B cell (primary cell): ENCODE results near the gene SCAMP1. TPM values are rescaled to one million over a fixed set of nuclear protein-coding genes. Genes with fewer than 3 reads are reported as not detected.

Source experiments
- ATAC-seq: fragments of 200-7000 bp; cut with Tn5 transposase; one replicate; pipeline ENCODE4 v1.10.0; 2021; ENCODE audit warnings: low read depth, mild to moderate bottlenecking, moderate number of reproducible peaks, moderate library complexity
- CTCF ChIA-PET: fragments of 350-600 bp; sonication (Branson Sonifier 250); formaldehyde crosslinking; loops from one replicate; lab custom pipeline; 2021; ENCODE audit warnings: antibody characterized with exemption, inconsistent platforms; lab: Charles Lee
- POLR2A ChIA-PET: fragments of 350-600 bp; sonication (Branson Sonifier 250); formaldehyde crosslinking; loops from one replicate; lab custom pipeline; 2021; ENCODE audit warnings: antibody characterized with exemption; lab: Charles Lee
- DNase-seq: peaks from one replicate; pipeline ENCODE4 v3.0.0; 2013
- H2AFZ ChIP-seq: 2 replicates; pipeline ENCODE4 v1.6.1; 2012; ENCODE audit warnings: mild to moderate bottlenecking, low read depth, low read length; ENCODE audit not compliant: insufficient read depth, poor library complexity, severe bottlenecking
- H3K27ac ChIP-seq, 2 donors: 1 replicate in 1 of 2; 2 replicates in 1 of 2; pipeline ENCODE4 v1.5.1; 2012 to 2013; ENCODE audit warnings: low read length in 2 of 2, mild to moderate bottlenecking in 2 of 2, moderate library complexity in 1 of 2
- H3K27me3 ChIP-seq, 4 experiments: fragments of 200-600 bp in 1 of 4; sonication (generic) in 1 of 4; replicated peaks in 1 of 4; 1 replicate in 2 of 4; 2 replicates in 2 of 4; pipeline versions ENCODE4 v1.6.1 to v1.7.0; 2013 to 2016; ENCODE audit warnings: low read length in 3 of 4, mild to moderate bottlenecking in 2 of 4, mixed read lengths in 1 of 4, moderate library complexity in 1 of 4; ENCODE audit not compliant: insufficient read depth in 4 of 4, control insufficient read depth in 3 of 4; ENCODE audit errors: control extremely low read depth in 1 of 4
- H3K36me3 ChIP-seq, 2 experiments: replicated peaks in 1 of 2; 1 replicate in 1 of 2; 2 replicates in 1 of 2; pipeline versions ENCODE4 v1.6.1 to v1.7.1; 2013; ENCODE audit warnings: low read length in 1 of 2; ENCODE audit not compliant: insufficient read depth in 2 of 2, control insufficient read depth in 1 of 2; ENCODE audit errors: control extremely low read depth in 1 of 2, extremely low read depth in 1 of 2
- H3K4me1 ChIP-seq, 2 donors: fragments of 200-600 bp in 1 of 2; sonication (generic) in 1 of 2; 1 replicate in 1 of 2; 2 replicates in 1 of 2; pipeline versions ENCODE4 v1.5.1 to v1.6.1; 2013 to 2017; ENCODE audit warnings: low read length in 2 of 2; ENCODE audit not compliant: control insufficient read depth in 2 of 2, insufficient read depth in 2 of 2
- H3K4me2 ChIP-seq: replicated peaks from 2 replicates; pipeline ENCODE3; 2012; ENCODE audit warnings: mild to moderate bottlenecking, low read depth, low read length; ENCODE audit not compliant: poor library complexity, severe bottlenecking
- H3K4me3 ChIP-seq, 5 experiments: fragments of 200-600 bp in 1 of 5; sonication (generic) in 1 of 5; 1 replicate in 3 of 5; 2 replicates in 2 of 5; pipeline versions ENCODE4 v1.5.1 to v1.7.0; 2011 to 2016; ENCODE audit warnings: low read length in 4 of 5, mild to moderate bottlenecking in 4 of 5, low read depth in 2 of 5, control low read depth in 1 of 5, moderate library complexity in 1 of 5; ENCODE audit not compliant: insufficient read depth in 1 of 5; ENCODE audit errors: control extremely low read depth in 1 of 5, extremely low read depth in 1 of 5
- H3K79me2 ChIP-seq: fragments of 200-600 bp; sonication (generic); one replicate; pipeline ENCODE4 v1.6.0; 2016; ENCODE audit warnings: low read length; ENCODE audit not compliant: control insufficient read depth, insufficient read depth
- H3K9ac ChIP-seq: fragments of 200-600 bp; sonication (generic); 2 replicates; pipeline ENCODE4 v1.6.1; 2017; ENCODE audit warnings: mild to moderate bottlenecking, low read length, moderate library complexity
- H3K9me3 ChIP-seq, 3 donors: one replicate each; pipeline versions ENCODE4 v1.6.1 to v1.7.1; 2013; ENCODE audit warnings: low read length in 2 of 3; ENCODE audit not compliant: control insufficient read depth in 2 of 3, insufficient read depth in 1 of 3; ENCODE audit errors: control extremely low read depth in 1 of 3
- H4K20me1 ChIP-seq: 2 replicates; pipeline ENCODE4 v1.6.0; 2012; ENCODE audit warnings: mild to moderate bottlenecking, low read length; ENCODE audit not compliant: insufficient read depth, control insufficient read depth, poor library complexity, severe bottlenecking
- H3K27ac Mint-ChIP-seq: one replicate; pipeline ENCODE4 v1.8.0; 2021; ENCODE audit warnings: mixed read lengths
- H3K27me3 Mint-ChIP-seq: one replicate; pipeline ENCODE4 v1.8.0; 2021; ENCODE audit warnings: mixed read lengths
- H3K4me1 Mint-ChIP-seq: one replicate; pipeline ENCODE4 v1.8.0; 2021; ENCODE audit warnings: mixed read lengths
- H3K4me3 Mint-ChIP-seq: one replicate; pipeline ENCODE4 v1.8.0; 2021; ENCODE audit warnings: mixed read lengths
- H3K9me3 Mint-ChIP-seq: one replicate; pipeline ENCODE4 v1.8.0; 2022; ENCODE audit warnings: mixed read lengths; ENCODE audit not compliant: insufficient read depth
- CTCF ChIP-seq: fragments of 200-600 bp; IDR thresholded peaks from one replicate; pipeline ENCODE4 v1.8.0; 2022; ENCODE audit warnings: antibody characterized with exemption, mild to moderate bottlenecking
- EZH2 ChIP-seq: IDR thresholded peaks from 2 replicates; pipeline ENCODE4 v1.6.1; 2012; ENCODE audit warnings: borderline replicate concordance, low read depth, mild to moderate bottlenecking, moderate library complexity, low read length; ENCODE audit not compliant: insufficient read depth, poor library complexity, severe bottlenecking
- WGBS: methylation state at CpG from one replicate; pipeline ENCODE4 v1.1.5; 2013; ENCODE audit warnings: missing lambda C conversion rate; ENCODE audit not compliant: insufficient coverage; 5-methylcytosine and 5-hydroxymethylcytosine counted together
- intact Hi-C: fragments of 100-400 bp; cut with micrococcal nuclease; formaldehyde crosslinking; loops from one replicate; pipeline ENCODE4 v1.10.0; 2022
- polyA plus RNA-seq: library from polyadenylated mRNA; depleted of rRNA; stranded (reverse); fragments of >200 nt; gene quantifications from 2 replicates; pipeline ENCODE4 v1.2.3, GENCODE V29; 2012
- total RNA-seq, 2 donors: library from RNA; stranded (reverse); fragments of 120-200 nt in 1 of 2; gene quantifications; 1 replicate in 1 of 2; 2 replicates in 1 of 2; pipeline versions ENCODE4 v1.2.3 to v1.2.4, GENCODE V29; 2013 to 2022

Gene SCAMP1
- total and polyA plus RNA-seq, 2 donors (not counting 1 experiment from before 2014, with no cell fraction given) = 3.8 to 25.4 TPM

- Histone ChIP-seq H4K20me1 (no peaks in the 10 kb centered on the region), H3K27me3 (no peaks in the 10 kb centered on the region), H3K27ac (no peak overlapping the region), H3K79me2 (no peaks in the 10 kb centered on the region), H3K9ac (no peak overlapping the region), H3K9me3 (no peaks in the 10 kb centered on the region), H2AFZ (no peak overlapping the region), H3K4me2 (peak overlapping the region; percentile 30), H3K36me3 (peaks cover 2 to 4% of the 10 kb centered on the region in 2 experiments), H3K4me3 (no peak overlapping the region), H3K4me1 (peaks cover 15 to 18% of the 10 kb centered on the region in 2 donors)
- intact Hi-C loops = loop anchor here (2.0 to 5.0 kb wide), 2 partner anchors 26 to 274 kb away; no protein-coding TSS in a partner anchor
- no CpG with 5 or more reads among the region's 1 CpG for WGBS
- Mint-ChIP-seq H3K4me1 (peaks cover 22% of the 10 kb centered on the region), H3K27ac (no peak overlapping the region), H3K27me3 (no peaks in the 10 kb centered on the region), H3K4me3 (no peak overlapping the region), H3K9me3 (no peaks in the 10 kb centered on the region)
- POLR2A ChIA-PET = interaction anchor here (0.7 kb wide), 1 partner anchor 123 kb away, joined by 3 read pairs; the partner anchor contains the start of gene SCAMP1
- DNase-seq (no peak), ATAC-seq (no peak)
- CTCF ChIA-PET = interaction anchor here (0.7 to 1.8 kb wide), 4 partner anchors 15 to 482 kb away, joined by 3 to 6 read pairs (median 4); no protein-coding TSS in a partner anchor
- TF ChIP-seq CTCF = no peak
Measured at GRCh38 chr5:78482948-78483347, 122.5 kb downstream of the SCAMP1 start.

- ATAC-seq (peak; percentile 98), DNase-seq (peak; percentile 71)
- Histone ChIP-seq H3K9ac (no peak overlapping the region), H3K36me3 (peaks cover 3 to 13% of the 10 kb centered on the region in 2 experiments), H3K27ac (no peak overlapping the region), H3K4me1 (peaks cover 15 to 18% of the 10 kb centered on the region in 2 donors), H3K4me3 (no peak overlapping the region), H3K79me2 (no peaks in the 10 kb centered on the region), H4K20me1 (no peaks in the 10 kb centered on the region), H2AFZ (no peak overlapping the region), H3K9me3 (no peaks in the 10 kb centered on the region), H3K4me2 (peak overlapping the region; percentile 30), H3K27me3 (no peaks in the 10 kb centered on the region)
- intact Hi-C loops = loop anchor here (2.0 to 5.0 kb wide), 2 partner anchors 25 to 273 kb away; no protein-coding TSS in a partner anchor
- H3K4me1 Mint-ChIP-seq = peaks cover 22% of the 10 kb centered on the region
- H3K9me3 Mint-ChIP-seq = no peaks in the 10 kb centered on the region
- peak overlapping the region; percentile 33 for H3K4me3 Mint-ChIP-seq
- peak overlapping the region; percentile 2 for H3K27ac Mint-ChIP-seq
- no peak for TF ChIP-seq CTCF
- no peak for TF ChIP-seq EZH2
- 42% methylated on average over 2 of the region's 3 CpGs for WGBS
- ChIA-PET POLR2A (interaction anchor here (0.7 kb wide), 1 partner anchor 124 kb away, joined by 3 read pairs; the partner anchor contains the start of gene SCAMP1), CTCF (interaction anchor here (0.9 to 1.8 kb wide), 3 partner anchors 18 to 53 kb away, joined by 3 to 6 read pairs (median 3); no protein-coding TSS in a partner anchor)
- H3K27me3 Mint-ChIP-seq = no peaks in the 10 kb centered on the region
Measured at GRCh38 chr5:78483809-78484521, 123.5 kb downstream of the SCAMP1 start.
